Stimulated activated effector memory CD8-positive, alpha-beta T cell treated with anti-CD3 and anti-CD28 coated beads, Interleukin-12 subunit alpha, Interleukin-12 subunit beta, amount 100 ng/mL, for 72 hours (primary cell): Measurements from ENCODE around the gene RFX1.
A peak's percentile ranks its signal among the peaks of the same experiment; 100 is the strongest.

Source experiments
- ATAC-seq: fragments of 150-1000 bp; cut with Tn5 transposase; 2 replicates; pipeline ENCODE4 v1.10.0; 2021
- DNase-seq, 2 donors: peaks; one replicate each; pipeline ENCODE4 v3.0.0; 2021 to 2022; ENCODE audit warnings: low spot score in 2 of 2
- H3K27ac Mint-ChIP-seq: one replicate; pipeline ENCODE4 v1.8.0; 2022; ENCODE audit warnings: mild to moderate bottlenecking, mixed read lengths
- H3K36me3 Mint-ChIP-seq: one replicate; pipeline ENCODE4 v1.8.0; 2022; ENCODE audit warnings: mild to moderate bottlenecking, mixed read lengths
- H3K4me1 Mint-ChIP-seq: one replicate; pipeline ENCODE4 v1.8.0; 2022; ENCODE audit warnings: mixed read lengths
- H3K4me3 Mint-ChIP-seq: one replicate; pipeline ENCODE4 v1.8.0; 2022; ENCODE audit warnings: mild to moderate bottlenecking, mixed read lengths
- H3K9me3 Mint-ChIP-seq: one replicate; pipeline ENCODE4 v1.8.0; 2022; ENCODE audit warnings: mixed read lengths

RFX1 gene

GRCh38 chr19:14006766-14007562, 844 bp upstream of the RFX1 start:
- peaks cover 29% of the 10 kb centered on the region for H3K4me1 Mint-ChIP-seq

GRCh38 chr19:14005349-14006084, 603 bp downstream of the RFX1 start:
- peak; percentile 78 to 94 for DNase-seq
- peak; percentile 59 for ATAC-seq
- peak overlapping the region; percentile 84 for H3K4me3 Mint-ChIP-seq
- H3K27ac Mint-ChIP-seq = peak overlapping the region; percentile 98
- H3K36me3 Mint-ChIP-seq = peaks cover 39% of the 10 kb centered on the region
- peaks cover 37% of the 10 kb centered on the region for H3K4me1 Mint-ChIP-seq
- no peaks in the 10 kb centered on the region for H3K9me3 Mint-ChIP-seq

More at GRCh38 chr19:14006766-14007562, 844 bp upstream of the RFX1 start:
- peaks cover 39% of the 10 kb centered on the region for H3K36me3 Mint-ChIP-seq
- ATAC-seq (peak; percentile 44), DNase-seq (peak in 1 of 2 donors; percentile 80)
- no peaks in the 10 kb centered on the region for H3K9me3 Mint-ChIP-seq
- H3K4me3 Mint-ChIP-seq = peak overlapping the region; percentile 84
- H3K27ac Mint-ChIP-seq = peak overlapping the region; percentile 98

GRCh38 chr19:14004619-14005348, 1.3 kb downstream of the RFX1 start:
- ATAC-seq (no peak), DNase-seq (no peak)
- peak overlapping the region; percentile 84 for H3K4me3 Mint-ChIP-seq
- no peaks in the 10 kb centered on the region for H3K9me3 Mint-ChIP-seq
- H3K36me3 Mint-ChIP-seq = peaks cover 39% of the 10 kb centered on the region
- peaks cover 37% of the 10 kb centered on the region for H3K4me1 Mint-ChIP-seq
- H3K27ac Mint-ChIP-seq = peak overlapping the region; percentile 98

GRCh38 chr19:14003251-14004055, 2.7 kb downstream of the RFX1 start:
- no peaks in the 10 kb centered on the region for H3K9me3 Mint-ChIP-seq
- H3K36me3 Mint-ChIP-seq = peaks cover 37% of the 10 kb centered on the region
- H3K4me1 Mint-ChIP-seq = peaks cover 37% of the 10 kb centered on the region
- DNase-seq (no peak), ATAC-seq (no peak)
- peak overlapping the region; percentile 70 for H3K4me3 Mint-ChIP-seq
- H3K27ac Mint-ChIP-seq = peak overlapping the region; percentile 97

GRCh38 chr19:14002571-14003250, 3.4 kb downstream of the RFX1 start:
- peaks cover 37% of the 10 kb centered on the region for H3K4me1 Mint-ChIP-seq

GRCh38 chr19:14000691-14001375, 5.3 kb downstream of the RFX1 start:
- H3K27ac Mint-ChIP-seq = peak overlapping the region; percentile 97
- ATAC-seq (no peak), DNase-seq (no peak)
- H3K36me3 Mint-ChIP-seq = peaks cover 16% of the 10 kb centered on the region
- H3K4me3 Mint-ChIP-seq = no peak overlapping the region
- H3K4me1 Mint-ChIP-seq = peaks cover 37% of the 10 kb centered on the region
- no peaks in the 10 kb centered on the region for H3K9me3 Mint-ChIP-seq

More at GRCh38 chr19:14002571-14003250, 3.4 kb downstream of the RFX1 start:
- Mint-ChIP-seq H3K4me3 (peak overlapping the region; percentile 70), H3K36me3 (peaks cover 29% of the 10 kb centered on the region), H3K9me3 (no peaks in the 10 kb centered on the region), H3K27ac (peak overlapping the region; percentile 97)
- ATAC-seq (no peak), DNase-seq (peak in 1 of 2 donors; percentile 70)

- H3K4me3 Mint-ChIP-seq = no peak overlapping the region
- H3K27ac Mint-ChIP-seq = peak overlapping the region; percentile 20
- H3K9me3 Mint-ChIP-seq = no peaks in the 10 kb centered on the region
- ATAC-seq = no peak
- H3K4me1 Mint-ChIP-seq = peaks cover 25% of the 10 kb centered on the region
- H3K36me3 Mint-ChIP-seq = peaks cover 5% of the 10 kb centered on the region
- DNase-seq = no peak
Observed at GRCh38 chr19:13999085-13999484, 7.0 kb downstream of the RFX1 start.

GRCh38 chr19:13998426-13998825, 7.7 kb downstream of the RFX1 start:
- no peaks in the 10 kb centered on the region for H3K9me3 Mint-ChIP-seq
- H3K36me3 Mint-ChIP-seq = peaks cover 5% of the 10 kb centered on the region
- H3K4me3 Mint-ChIP-seq = no peak overlapping the region
- no peak for DNase-seq
- peaks cover 22% of the 10 kb centered on the region for H3K4me1 Mint-ChIP-seq
- peak overlapping the region; percentile 20 for H3K27ac Mint-ChIP-seq
- ATAC-seq = no peak

GRCh38 chr19:13997631-13997962, 8.5 kb downstream of the RFX1 start:
- H3K36me3 Mint-ChIP-seq = peaks cover 11% of the 10 kb centered on the region
- no peak overlapping the region for H3K4me3 Mint-ChIP-seq
- ATAC-seq (no peak), DNase-seq (no peak)
- H3K27ac Mint-ChIP-seq = peak overlapping the region; percentile 17
- H3K9me3 Mint-ChIP-seq = no peaks in the 10 kb centered on the region
- peaks cover 14% of the 10 kb centered on the region for H3K4me1 Mint-ChIP-seq

- DNase-seq (no peak), ATAC-seq (no peak)
- Mint-ChIP-seq H3K27ac (no peak overlapping the region), H3K4me3 (no peak overlapping the region), H3K4me1 (peaks cover 9% of the 10 kb centered on the region), H3K9me3 (no peaks in the 10 kb centered on the region), H3K36me3 (peaks cover 16% of the 10 kb centered on the region)
Observed at GRCh38 chr19:13996928-13997630, 9.0 kb downstream of the RFX1 start.

GRCh38 chr19:13995878-13996765, 10.0 kb downstream of the RFX1 start:
- DNase-seq = no peak

GRCh38 chr19:13995017-13995728, 10.9 kb downstream of the RFX1 start:
- no peak overlapping the region for H3K4me3 Mint-ChIP-seq
- H3K27ac Mint-ChIP-seq = peak overlapping the region; percentile 37

More at GRCh38 chr19:13995878-13996765, 10.0 kb downstream of the RFX1 start:
- H3K4me3 Mint-ChIP-seq = no peak overlapping the region
- peak overlapping the region; percentile 14 for H3K27ac Mint-ChIP-seq
- peaks cover 16% of the 10 kb centered on the region for H3K36me3 Mint-ChIP-seq
- ATAC-seq = no peak
- no peaks in the 10 kb centered on the region for H3K9me3 Mint-ChIP-seq
- H3K4me1 Mint-ChIP-seq = peaks cover 4% of the 10 kb centered on the region

More at GRCh38 chr19:13995017-13995728, 10.9 kb downstream of the RFX1 start:
- Mint-ChIP-seq H3K36me3 (peaks cover 16% of the 10 kb centered on the region), H3K4me1 (peaks cover under 1% of the 10 kb centered on the region), H3K9me3 (no peaks in the 10 kb centered on the region)
- ATAC-seq = no peak
- no peak for DNase-seq
